HL-60/S4 treated with retinoic acid at 250 ng/mL for 4 days and 3 days (cell line): Measurements from ENCODE around the gene GOLGA6A.
"Not testable (repeated sequence)": the region's sequence is repeated elsewhere in the genome, so short reads cannot be mapped to it uniquely, and the experiment has no call there.

Experiments used
- in situ Hi-C: fragments of 300-500 bp; cut with MboI; formaldehyde crosslinking; loops from 2 replicates; pipeline ENCODE4 v1.7.0; 2022; ENCODE audit warnings: low sequenced_read_pairs

Gene GOLGA6A

DNA sequence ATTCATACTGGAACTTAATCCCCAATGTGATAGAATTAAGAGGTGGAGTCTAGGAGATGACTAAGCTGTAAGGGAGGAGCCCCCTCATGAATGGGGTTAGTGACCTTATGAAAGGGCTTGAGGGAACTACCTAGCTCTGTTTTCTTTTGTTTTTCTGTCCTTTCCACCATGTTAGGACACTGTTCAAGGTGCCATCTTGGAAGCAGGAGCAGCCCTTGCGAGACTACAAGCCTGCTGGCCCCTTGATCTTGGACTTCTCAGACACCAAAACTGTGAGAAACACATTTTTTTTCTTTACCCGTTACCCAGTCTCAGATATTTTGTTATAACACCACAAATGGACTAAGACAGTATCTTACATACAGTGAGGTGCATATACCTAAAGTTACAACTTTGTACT is 26.5 kb downstream of the GOLGA6A start:
- in situ Hi-C loops: no loop called here

DNA sequence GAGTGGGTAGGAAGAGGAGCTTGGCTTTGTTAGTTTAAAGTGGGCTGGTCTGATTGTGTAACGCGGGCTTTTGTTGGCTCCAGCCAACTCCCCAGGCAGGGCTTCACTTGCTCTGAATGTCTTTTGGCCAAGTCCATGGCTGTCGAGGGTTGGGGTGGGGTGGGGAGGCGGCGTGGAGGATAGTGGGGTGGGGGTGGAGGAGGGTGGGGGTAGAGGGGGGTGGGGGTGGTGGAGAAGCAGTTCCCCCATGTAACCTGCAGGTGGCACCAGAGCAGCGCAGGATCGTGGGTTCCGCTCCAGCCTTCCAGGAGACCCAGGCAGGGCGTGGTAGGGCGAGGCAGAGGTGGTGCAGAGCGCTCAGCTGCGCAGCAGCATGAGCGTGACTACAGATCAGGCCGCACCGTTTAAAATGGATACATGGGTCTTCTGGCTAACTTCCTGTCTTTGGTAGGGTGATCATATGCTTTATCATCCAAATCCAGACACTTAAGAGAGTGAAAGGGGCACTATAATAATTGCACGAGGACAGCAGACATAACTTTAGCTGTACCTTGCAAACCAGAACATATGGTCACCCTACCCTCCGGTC is 28.3 kb downstream of the GOLGA6A start:
- in situ Hi-C loops: no loop called here

DNA sequence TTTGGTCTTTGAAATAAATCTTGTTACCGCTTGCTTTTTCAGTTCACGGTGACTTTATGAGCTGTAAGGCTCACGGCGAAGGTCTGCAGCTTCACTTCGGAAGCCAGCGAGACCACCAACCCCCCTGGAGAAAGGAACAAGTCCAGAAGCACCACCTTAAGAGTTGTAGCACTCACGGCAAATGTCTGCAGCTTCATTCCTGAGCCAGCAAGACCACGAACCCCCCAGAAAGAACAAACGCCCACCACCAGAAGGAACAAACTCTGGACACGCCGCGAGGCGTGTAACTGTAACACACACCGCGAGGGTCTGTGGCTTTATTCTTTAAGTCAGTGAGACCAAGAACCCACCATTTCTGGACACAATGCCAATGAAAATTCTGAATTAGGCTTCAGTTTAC is 28.8 kb downstream of the GOLGA6A start:
- in situ Hi-C loops: no loop called here

DNA sequence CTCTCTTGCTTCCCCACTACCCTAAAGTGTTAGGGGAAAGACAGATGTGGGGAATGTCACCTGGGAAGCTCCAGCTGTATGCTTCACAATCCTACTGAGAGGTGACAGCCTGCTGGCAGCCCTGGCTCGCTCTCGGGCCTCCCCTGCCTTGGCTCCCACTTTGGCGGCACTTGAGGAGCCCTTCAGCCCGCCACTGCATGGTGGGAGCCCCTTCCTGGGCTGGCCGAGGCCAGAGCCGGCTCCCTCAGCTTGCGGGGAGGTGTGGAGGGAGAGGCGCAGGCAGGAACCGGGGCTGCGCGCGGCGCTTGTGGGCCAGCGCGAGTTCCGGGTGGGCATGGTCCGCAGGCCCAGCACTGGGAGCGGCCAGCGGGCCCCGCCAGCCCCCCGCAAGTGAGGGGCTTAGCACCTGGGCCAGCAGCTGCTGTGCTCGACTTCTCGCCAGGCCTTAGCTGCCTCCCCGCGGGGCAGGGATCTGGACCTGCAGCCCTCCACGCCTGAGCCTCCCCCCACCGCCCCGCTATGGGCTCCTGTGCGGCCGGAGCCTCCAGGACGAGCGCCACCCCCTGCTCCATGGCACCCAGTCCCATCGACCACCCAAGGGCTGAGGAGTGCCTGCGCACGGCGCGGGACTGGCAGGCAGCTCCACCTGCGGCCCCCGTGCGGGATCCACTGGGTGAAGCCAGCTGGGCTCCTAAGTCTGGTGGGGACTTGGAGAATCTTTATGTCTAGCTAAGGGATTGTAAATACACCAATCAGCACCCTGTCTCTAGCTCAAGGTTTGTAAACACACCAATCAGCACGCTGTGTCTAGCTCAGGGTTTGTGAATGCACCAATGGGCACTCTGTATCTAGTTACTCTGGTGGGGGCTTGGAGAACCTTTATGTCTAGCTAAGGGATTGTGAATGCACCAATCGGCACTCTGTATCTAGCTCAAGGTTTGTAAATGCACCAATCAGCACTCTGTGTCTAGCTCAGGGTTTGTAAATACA is 29.8 kb downstream of the GOLGA6A start:
- in situ Hi-C loops: not testable (repeated sequence)

DNA sequence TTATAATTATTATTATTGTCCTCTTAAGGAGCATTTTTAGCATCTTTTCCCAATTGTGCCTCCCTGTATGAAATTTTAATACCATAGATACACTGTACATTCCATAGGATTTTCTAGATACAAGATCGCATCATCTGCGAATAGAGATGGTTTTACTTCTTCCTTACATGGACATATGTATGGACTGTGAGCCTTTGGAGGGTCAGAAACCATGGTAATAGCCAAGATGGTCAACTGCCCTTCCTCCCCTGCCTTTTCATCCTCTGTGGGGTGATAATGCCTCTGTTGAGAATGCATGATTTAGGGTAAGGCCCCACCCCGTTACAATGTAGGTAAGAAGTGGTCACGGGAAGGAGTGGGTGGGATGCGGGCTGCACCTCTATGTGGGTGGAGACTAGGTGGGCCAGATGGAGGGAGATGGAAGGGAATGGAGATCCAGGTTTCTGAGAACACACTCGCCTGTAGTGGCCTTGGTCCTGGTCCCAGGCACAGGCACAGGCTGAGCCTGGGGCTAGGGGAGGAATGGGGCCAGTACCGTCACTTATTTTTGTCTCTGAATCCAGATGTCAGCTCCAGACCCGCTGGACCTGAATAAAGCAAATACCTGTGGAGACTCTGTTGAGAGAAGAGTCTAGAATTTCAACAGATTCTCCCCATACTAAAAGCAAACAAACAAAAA is 31.7 kb downstream of the GOLGA6A start:
- in situ Hi-C loops: no loop called here

DNA sequence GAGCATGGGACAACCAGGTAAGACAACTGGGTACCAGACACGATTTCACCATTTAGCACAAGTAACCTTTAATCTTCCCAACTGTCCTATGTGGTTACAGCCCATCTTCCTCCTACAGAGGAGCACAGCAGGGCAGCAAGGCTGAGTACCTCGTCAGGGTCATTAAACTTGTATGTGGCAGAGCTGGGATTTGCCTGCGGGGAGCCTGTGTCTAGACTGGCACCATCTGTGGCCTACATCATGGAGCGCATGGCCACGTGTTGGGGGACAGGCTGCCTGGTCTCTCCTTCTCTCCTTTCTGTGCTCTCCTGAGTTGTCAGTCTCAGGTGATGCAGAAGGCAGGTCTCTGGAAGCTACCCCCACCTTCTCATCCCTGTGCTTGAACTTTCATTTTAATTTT is 32.2 kb downstream of the GOLGA6A start:
- in situ Hi-C loops: no loop called here

DNA sequence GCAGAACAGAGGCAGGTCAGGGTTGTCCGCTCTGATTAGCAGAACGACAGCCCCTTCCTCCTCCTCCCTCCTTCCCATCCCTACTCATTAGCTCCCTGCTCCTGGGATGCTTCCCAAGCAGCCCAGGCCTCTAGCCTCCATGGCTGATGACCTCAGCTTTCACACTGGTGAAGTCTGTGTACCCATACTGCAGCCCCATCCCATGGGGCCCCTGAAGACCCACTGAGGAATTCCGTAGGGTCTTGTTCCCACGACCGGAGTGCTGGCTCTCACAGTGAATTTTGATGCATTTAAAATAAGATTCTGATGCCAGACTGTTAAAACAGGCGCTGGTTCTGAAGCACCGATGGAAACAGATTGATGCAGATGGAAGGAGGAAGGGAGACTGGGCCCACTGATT is 36.1 kb downstream of the GOLGA6A start:
- in situ Hi-C loops: no loop called here

DNA sequence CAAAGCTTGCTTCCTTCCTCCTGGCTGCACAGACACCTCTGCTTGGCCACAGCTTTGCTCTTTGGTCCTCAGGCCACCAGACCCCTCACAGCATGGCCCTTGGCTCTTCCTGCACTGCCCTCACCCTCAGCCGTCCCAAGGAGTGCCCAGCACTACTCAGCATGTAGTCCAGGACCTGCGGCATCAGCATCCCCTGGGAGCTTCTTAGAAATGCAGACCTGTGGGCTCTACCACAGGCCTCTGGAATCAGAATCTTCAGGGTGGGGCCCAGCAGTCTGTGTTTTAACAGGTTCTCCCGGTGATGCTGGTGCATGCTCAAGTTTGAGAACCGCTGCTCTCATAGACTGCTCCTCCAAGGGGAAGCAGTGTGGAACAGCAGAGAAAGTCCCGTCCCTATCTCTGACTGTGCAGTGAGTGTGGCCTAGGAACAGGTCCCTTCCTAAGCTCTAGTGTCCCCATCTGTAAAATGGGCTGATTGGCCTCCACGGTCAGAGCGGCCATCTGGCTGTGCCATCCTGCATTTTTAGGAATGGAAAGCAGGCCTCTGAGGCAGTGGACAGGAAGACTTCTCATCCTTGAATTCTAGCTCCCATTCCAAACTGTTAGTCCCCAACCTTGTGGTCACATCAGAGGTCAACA is 36.6 kb downstream of the GOLGA6A start:
- in situ Hi-C loops: no loop called here

DNA sequence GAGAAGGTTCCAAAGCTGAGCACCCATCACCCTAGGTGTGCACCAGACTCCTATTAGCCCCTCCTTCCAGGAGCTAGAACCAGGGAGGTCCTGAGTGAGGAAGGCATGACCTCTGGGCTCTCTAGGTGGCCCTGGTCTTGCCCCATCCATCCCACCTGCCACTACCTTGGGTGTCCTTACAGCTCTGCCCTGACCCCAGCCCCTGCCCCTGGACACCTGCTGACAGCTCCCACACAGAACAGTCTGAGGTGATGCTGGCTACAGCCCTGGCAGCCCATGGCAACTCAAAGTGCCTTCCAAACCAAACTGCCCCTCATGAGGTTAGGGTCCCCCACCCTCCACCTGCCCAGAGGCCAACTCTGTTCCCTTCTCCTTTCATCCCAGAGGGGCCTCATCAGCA is 37.2 kb downstream of the GOLGA6A start:
- in situ Hi-C loops: no loop called here

DNA sequence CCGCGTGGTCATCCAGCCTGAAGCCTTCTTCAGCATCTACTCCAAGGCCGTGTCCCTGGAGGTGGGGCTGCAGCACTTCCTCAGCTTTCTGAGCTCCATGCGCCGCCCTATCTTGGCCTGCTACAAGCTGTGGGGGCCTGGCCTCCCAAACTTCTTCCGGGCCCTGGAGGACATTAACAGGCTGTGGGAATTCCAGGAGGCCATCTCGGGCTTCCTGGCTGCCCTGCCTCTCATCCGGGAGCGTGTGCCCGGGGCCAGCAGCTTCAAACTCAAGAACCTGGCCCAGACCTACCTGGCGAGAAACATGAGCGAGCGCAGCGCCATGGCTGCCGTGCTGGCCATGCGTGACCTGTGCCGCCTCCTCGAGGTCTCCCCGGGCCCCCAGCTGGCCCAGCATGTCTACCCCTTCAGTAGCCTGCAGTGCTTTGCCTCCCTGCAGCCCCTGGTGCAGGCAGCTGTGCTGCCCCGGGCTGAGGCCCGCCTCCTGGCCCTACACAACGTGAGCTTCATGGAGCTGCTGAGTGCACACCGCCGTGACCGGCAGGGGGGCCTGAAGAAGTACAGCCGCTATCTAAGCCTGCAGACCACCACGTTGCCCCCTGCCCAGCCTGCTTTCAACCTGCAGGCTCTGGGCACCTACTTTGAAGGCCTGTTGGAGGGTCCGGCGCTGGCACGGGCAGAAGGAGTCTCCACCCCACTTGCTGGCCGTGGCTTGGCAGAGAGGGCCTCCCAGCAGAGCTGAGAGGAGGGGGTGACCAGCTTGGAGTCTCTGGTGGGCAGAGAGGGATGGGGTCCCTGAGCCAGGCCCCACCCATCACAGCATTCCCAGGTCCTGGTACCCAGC is 37.9 kb downstream of the GOLGA6A start:
- in situ Hi-C loops: no loop called here

DNA sequence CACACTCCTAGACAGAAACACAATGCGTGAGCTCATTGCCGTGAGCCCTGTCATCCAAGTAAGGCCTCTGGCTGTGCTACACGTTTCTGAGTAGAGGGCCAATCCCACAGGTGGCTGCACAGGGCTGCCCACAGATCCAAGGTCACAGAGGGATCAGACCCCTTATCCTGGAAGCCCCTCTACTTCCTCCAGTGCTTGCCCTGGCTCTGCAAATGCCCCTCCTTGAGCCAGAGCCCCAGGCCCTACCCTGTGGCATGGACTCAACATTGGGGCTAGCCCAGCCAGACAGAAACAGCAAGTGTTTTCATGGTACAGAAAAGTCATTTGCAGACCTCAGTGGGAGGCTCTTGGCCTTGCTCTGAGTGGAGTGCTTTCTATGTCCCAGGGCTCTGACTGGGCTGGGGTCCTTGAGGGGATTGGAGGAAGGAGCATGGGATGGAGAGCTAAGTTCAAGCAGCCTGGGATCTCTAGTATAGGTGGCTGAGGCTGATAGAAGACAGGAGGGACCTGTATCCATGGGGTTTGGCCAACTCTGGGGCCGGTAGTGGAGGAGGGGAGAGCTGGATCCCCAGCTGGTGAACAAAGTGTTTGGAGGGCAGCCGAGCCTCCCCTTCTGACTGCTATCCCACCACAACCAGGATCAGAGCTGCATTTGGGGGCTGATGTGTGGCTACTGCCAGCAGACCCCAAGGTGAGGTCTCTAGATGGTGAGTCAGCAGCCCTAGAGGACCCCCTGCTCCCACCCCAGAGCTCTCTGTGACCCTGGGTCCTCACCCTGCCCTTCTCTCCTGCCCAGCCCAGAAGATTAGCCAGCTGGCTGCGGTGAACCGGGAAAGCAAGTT is 38.7 kb downstream of the GOLGA6A start:
- in situ Hi-C loops: no loop called here

DNA sequence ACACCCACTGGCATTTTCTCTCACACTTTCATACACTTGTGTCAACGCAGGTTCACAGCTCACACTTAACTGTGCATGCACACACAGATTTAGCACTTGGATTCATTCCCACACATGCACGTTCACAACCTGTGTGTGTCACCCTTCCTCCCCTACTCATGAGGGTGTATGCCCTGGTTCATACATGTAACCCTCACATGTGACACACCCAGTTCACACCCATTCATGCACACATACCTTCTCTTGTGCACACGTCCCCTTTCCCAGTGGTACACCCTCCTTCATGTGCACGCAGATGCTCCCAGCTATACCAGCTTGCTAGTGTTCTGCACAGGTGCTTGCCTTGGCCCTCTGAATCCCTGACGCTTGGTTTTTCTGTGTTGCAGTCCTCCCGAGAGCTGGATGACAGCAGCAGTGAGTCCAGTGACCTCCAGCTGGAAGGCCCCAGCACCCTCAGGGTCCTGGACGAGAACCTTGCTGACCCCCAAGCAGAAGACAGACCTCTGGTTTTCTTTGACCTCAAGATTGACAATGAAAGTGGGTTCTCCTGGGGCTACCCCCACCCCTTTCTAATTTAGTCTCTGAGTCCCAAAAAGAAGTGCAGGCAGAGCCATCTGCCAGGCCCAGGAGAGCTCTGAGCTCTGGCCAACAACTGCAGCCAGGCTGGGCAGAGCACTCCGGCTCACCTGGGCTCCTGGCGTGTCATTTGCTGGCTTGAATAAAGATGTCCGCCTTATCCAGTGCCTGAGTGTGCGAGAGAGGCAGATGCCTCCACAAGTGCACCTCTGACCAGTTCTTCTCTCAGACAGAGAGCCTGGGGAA is 39.5 kb downstream of the GOLGA6A start:
- in situ Hi-C loops: no loop called here

DNA sequence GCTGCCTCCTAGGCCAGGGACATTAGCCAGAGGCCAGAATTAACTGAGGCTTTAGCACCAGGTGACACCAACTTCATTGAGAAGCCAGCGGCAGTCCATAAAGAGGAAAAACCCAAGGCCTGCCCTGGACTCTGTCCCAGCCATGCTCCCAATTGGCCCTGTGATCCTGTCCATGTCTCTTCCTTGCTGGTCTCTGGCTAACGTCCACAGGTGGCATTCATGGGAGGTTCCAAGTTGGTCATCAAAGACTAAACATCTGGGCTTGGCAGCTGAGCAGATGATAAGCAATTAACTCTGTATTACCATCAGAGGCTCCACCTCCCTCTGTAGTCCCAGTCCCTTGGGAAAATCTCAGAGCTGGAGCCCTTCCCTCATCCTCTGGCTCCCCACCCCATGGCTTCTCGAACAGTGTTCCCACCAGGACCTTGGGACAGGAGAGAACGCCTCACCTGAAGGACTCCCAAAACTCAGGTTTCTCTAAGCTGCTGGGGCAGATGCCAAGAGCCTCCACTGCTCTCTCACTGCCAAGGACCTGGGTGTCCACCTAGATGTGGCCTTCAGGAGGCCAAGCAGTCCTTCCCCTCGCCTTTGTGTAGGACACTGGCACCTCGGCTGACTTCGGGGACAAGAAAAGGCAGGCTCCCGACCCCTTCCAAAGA is 40.4 kb downstream of the GOLGA6A start:
- in situ Hi-C loops: no loop called here

DNA sequence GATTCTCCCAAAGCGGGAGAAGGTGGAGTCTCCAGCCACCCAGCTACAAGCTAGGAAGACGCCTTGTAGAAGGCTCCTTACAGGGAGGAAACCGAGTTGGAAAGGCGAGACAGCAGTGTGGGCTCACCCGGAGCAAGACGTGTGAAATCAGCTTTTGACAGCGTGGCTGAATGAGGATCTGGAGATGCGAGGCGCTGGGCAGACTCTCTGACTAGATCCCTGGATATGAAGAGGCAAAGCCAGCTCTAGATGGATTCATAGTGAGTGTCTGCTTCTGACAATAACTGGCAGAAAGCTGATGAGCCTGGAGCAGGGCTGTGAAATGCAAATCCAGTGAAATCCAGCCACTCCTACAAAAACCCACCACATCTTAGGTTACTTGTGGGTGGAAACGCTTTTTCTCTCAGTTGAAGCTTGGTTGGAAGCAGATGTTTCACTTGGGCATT is 41.0 kb downstream of the GOLGA6A start:
- in situ Hi-C loops: no loop called here

DNA sequence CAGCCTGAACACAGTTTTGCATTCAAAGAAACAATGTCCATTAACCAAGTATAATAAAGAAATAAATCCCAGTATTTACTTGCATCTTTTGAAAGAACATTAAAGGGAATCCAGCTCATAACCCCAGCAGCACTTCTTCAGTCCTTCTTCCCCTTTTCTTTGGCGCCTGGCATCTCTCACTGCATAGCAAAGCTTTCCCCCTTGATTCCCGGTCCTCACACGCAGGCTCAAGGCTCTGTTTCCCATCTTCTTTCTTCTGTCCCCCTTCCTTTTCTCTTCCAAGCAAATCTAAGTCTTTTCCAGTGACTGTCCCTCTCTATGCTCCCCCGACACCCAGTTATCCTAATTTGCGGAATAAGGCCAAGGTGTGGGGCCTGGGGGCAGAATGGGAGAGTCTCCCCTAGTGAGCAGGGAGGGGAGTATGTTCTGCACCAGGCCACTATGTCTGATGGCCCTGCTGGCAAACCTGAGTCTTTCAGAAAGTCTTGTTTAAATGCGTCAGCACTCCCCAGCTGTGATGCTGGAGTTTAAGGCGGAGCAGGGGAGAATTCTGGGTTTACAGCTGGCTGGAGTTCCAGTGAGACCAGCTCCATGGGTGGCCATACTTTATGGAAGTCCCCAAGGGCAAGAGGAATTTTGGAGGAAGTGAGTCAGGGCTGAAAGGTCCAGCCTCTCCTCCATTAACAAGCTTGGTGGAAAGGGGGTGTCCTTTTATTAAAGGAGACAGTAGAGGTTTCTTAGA is 42.1 kb downstream of the GOLGA6A start:
- in situ Hi-C loops: no loop called here

DNA sequence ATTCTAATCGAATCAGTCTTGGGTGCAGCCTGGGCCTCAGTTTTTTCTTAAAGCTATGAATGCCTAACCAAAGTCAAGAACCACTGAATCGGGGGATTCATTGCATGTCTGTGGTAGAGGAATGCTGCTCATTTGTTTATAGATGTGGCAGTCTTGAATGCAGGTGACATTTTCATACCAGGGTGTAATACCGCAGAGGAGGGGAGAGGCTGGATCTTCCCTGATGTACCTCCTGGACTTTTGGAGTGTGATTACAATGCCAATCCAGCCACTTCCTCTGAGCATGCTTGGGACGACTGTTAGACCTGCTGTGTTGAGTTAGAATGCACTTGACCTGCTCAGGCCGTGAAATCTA is 42.7 kb downstream of the GOLGA6A start:
- in situ Hi-C loops: no loop called here
